D341Med (cell line): ENCODE results near the gene CNIH2.
"Not testable (repeated sequence)": the region's sequence is repeated elsewhere in the genome, so short reads cannot be mapped to it uniquely, and the experiment has no call there.

Source experiments
- DNase-seq: peaks from one replicate; pipeline ENCODE4 v3.0.0; 2012; ENCODE audit warnings: low spot score

CNIH2 gene

GRCh38 chr11:66291303-66291705, 13.3 kb downstream of the CNIH2 start:
- no peak for DNase-seq

- DNase-seq = peak; percentile 88
These were observed 13.9 kb downstream of the CNIH2 start, which contains the start of gene TMEM151A for GRCh38 chr11:66291706-66292542. TMEM151A (plus strand) TSS chr11:66291894; CDS start chr11:66292014, 120 bp downstream.

- DNase-seq = no peak
These were observed 14.8 kb downstream of the CNIH2 start for GRCh38 chr11:66292543-66293332.

GRCh38 chr11:66293352-66293751, 15.4 kb downstream of the CNIH2 start:
- no peak for DNase-seq

- no peak for DNase-seq
These were observed 16.0 kb downstream of the CNIH2 start for GRCh38 chr11:66293777-66294625.

- DNase-seq = no peak
These were observed 16.9 kb downstream of the CNIH2 start for GRCh38 chr11:66294626-66295620.

GRCh38 chr11:66297610-66298009, 19.6 kb downstream of the CNIH2 start:
- no peak for DNase-seq

GRCh38 chr11:66299186-66299585, 21.2 kb downstream of the CNIH2 start:
- no peak for DNase-seq

GRCh38 chr11:66302656-66303055, 24.7 kb downstream of the CNIH2 start:
- no peak for DNase-seq

GRCh38 chr11:66309475-66309874, 31.5 kb downstream of the CNIH2 start:
- no peak for DNase-seq

GRCh38 chr11:66310324-66310723, 32.3 kb downstream of the CNIH2 start:
- no peak for DNase-seq

- not testable (repeated sequence) for DNase-seq
These were observed 32.9 kb downstream of the CNIH2 start for GRCh38 chr11:66310803-66311440.

- no peak for DNase-seq
These were observed 33.5 kb downstream of the CNIH2 start for GRCh38 chr11:66311470-66311964.

- peak; percentile 91 for DNase-seq
These were observed 34.1 kb downstream of the CNIH2 start for GRCh38 chr11:66311965-66312548.

GRCh38 chr11:66312549-66313320, 34.8 kb downstream of the CNIH2 start:
- peak; percentile 94 for DNase-seq

- peak; percentile 75 for DNase-seq
These were observed 35.6 kb downstream of the CNIH2 start for GRCh38 chr11:66313321-66314185.

- DNase-seq = no peak
These were observed 36.2 kb downstream of the CNIH2 start for GRCh38 chr11:66314186-66314501.
